SK-N-SH (cell line): ENCODE results near the gene KYNU. TPM values are rescaled to one million over a fixed set of nuclear protein-coding genes. Genes with fewer than 3 reads are reported as not detected.

ENCODE experiments used
- CTCF ChIA-PET: fragments of 300-600, 350-600 bp; formaldehyde crosslinking; extraction: SDS; loops from one replicate; lab custom pipeline; 2021; lab: Yijun Ruan, JAX
- POLR2A ChIA-PET: fragments of 350-600 bp; sonication (Branson Sonifier 250); formaldehyde crosslinking; extraction: SDS; loops from one replicate; lab custom pipeline; 2020; ENCODE audit warnings: antibody characterized with exemption, inconsistent platforms; lab: Yijun Ruan, JAX
- DNase-seq: peaks from one replicate; pipeline ENCODE4 v3.0.0; 2012
- H2AFZ ChIP-seq: fragments of 200-600 bp; sonication (generic); 2 replicates; pipeline ENCODE4 v1.8.1; 2016; ENCODE audit warnings: antibody characterized with exemption, mild to moderate bottlenecking, low read depth
- H3F3A ChIP-seq: fragments of 200-600 bp; sonication (generic); replicated peaks from 2 replicates; pipeline ENCODE3; 2016; ENCODE audit warnings: antibody characterized with exemption, mild to moderate bottlenecking; ENCODE audit not compliant: insufficient read depth
- H3K27ac ChIP-seq, 2 experiments: fragments of 200-500 bp in 1 of 2; fragments of 200-600 bp in 1 of 2; sonication (Bioruptor generic) in 1 of 2; sonication (generic), shearing (Covaris generic) in 1 of 2; 2 replicates each; pipeline versions ENCODE4 v1.5.1 to v1.6.1; 2014 to 2016; ENCODE audit warnings: low read depth in 2 of 2, inconsistent platforms in 1 of 2, low read length in 1 of 2, mild to moderate bottlenecking in 1 of 2, mixed read lengths in 1 of 2
- H3K27me3 ChIP-seq: fragments of 200-600 bp; sonication (generic), shearing (Covaris generic); 2 replicates; pipeline ENCODE4 v1.6.1; 2016; ENCODE audit warnings: mixed run types; ENCODE audit not compliant: insufficient read depth
- H3K36me3 ChIP-seq, 2 experiments: fragments of 200-500 bp in 1 of 2; fragments of 200-600 bp in 1 of 2; sonication (Bioruptor generic) in 1 of 2; sonication (generic) in 1 of 2; replicated peaks in 1 of 2; 2 replicates each; pipeline versions ENCODE3 to v1.5.1; 2014 to 2016; ENCODE audit warnings: low read length in 1 of 2, mild to moderate bottlenecking in 1 of 2; ENCODE audit not compliant: insufficient read depth in 2 of 2, control insufficient read depth in 1 of 2
- H3K4me1 ChIP-seq, 2 experiments: fragments of 200-500 bp in 1 of 2; fragments of 200-600 bp in 1 of 2; sonication (Bioruptor generic) in 1 of 2; sonication (generic), shearing (Covaris generic) in 1 of 2; 2 replicates each; pipeline versions ENCODE4 v1.5.1 to v1.6.1; 2014 to 2016; ENCODE audit warnings: low read depth in 1 of 2, low read length in 1 of 2, mixed run types in 1 of 2; ENCODE audit not compliant: insufficient read depth in 2 of 2, control insufficient read depth in 1 of 2
- H3K4me2 ChIP-seq: fragments of 200-600 bp; sonication (generic), shearing (Covaris generic); 2 replicates; pipeline ENCODE4 v1.6.1; 2017; ENCODE audit warnings: mixed run types
- H3K4me3 ChIP-seq, 2 experiments: fragments of 200-500 bp in 1 of 2; fragments of 200-600 bp in 1 of 2; sonication (Bioruptor generic) in 1 of 2; sonication (generic), shearing (Covaris generic) in 1 of 2; 2 replicates each; pipeline versions ENCODE4 v1.5.1 to v1.8.1; 2014 to 2016; ENCODE audit warnings: low read depth in 2 of 2, inconsistent platforms in 1 of 2, low read length in 1 of 2, mild to moderate bottlenecking in 1 of 2, mixed read lengths in 1 of 2, moderate library complexity in 1 of 2
- H3K79me2 ChIP-seq: fragments of 200-600 bp; sonication (generic); 2 replicates; pipeline ENCODE4 v1.8.1; 2017; ENCODE audit warnings: mild to moderate bottlenecking; ENCODE audit not compliant: insufficient read depth
- H3K9ac ChIP-seq: fragments of 200-600 bp; sonication (generic); 2 replicates; pipeline ENCODE4 v1.6.1; 2017; ENCODE audit warnings: mixed run types
- H3K9me2 ChIP-seq: fragments of 200-600 bp; sonication (generic); 2 replicates; pipeline ENCODE4 v1.6.1; 2017; ENCODE audit warnings: mixed run types
- H3K9me3 ChIP-seq: fragments of 200-600 bp; sonication (generic); 2 replicates; pipeline ENCODE4 v1.6.1; 2017; ENCODE audit warnings: mixed run types, mild to moderate bottlenecking, moderate library complexity
- H4K20me1 ChIP-seq: fragments of 200-600 bp; sonication (generic); 2 replicates; pipeline ENCODE4 v1.6.1; 2017; ENCODE audit warnings: mild to moderate bottlenecking, mixed run types; ENCODE audit not compliant: insufficient read depth
- CTCF ChIP-seq: fragments of 200-600 bp; sonication (generic); IDR thresholded peaks from 2 replicates; pipeline ENCODE4 v1.6.1; 2017; ENCODE audit warnings: antibody characterized with exemption, mild to moderate bottlenecking, moderate library complexity
- ELF1 ChIP-seq: IDR thresholded peaks from 2 replicates; pipeline ENCODE4 v1.4.0; 2012
- EZH2phosphoT487 ChIP-seq: fragments of 200-600 bp; sonication (generic); IDR thresholded peaks from 2 replicates; pipeline ENCODE4 v1.6.1; 2017; ENCODE audit warnings: low read depth, mixed run types, mild to moderate bottlenecking, antibody characterized with exemption, moderate library complexity, borderline replicate concordance
- FOXJ3 ChIP-seq: sonication (generic); formaldehyde crosslinking; IDR thresholded peaks from 2 replicates; pipeline ENCODE4 v1.5.1; 2020; ENCODE audit warnings: mild to moderate bottlenecking, missing genetic modification reagents
- IRF3 ChIP-seq: fragments of 150-350 bp; IDR thresholded peaks from 2 replicates; pipeline ENCODE4 v1.6.1; 2016; ENCODE audit warnings: mild to moderate bottlenecking, low read depth, low read length
- JUND ChIP-seq: IDR thresholded peaks from 2 replicates; pipeline ENCODE4 v1.4.0; 2012
- MXI1 ChIP-seq: IDR thresholded peaks from 2 replicates; pipeline ENCODE4 v1.6.1; 2012; ENCODE audit warnings: mild to moderate bottlenecking, low read depth, low read length, improper control_type of control experiment
- NFIC ChIP-seq: IDR thresholded peaks from 2 replicates; pipeline ENCODE4 v1.4.0; 2012; ENCODE audit warnings: borderline replicate concordance
- RAD21 ChIP-seq: IDR thresholded peaks from 2 replicates; pipeline ENCODE4 v1.6.1; 2012; ENCODE audit warnings: mild to moderate bottlenecking, low read length
- RCOR1 ChIP-seq: fragments of 150-350 bp; IDR thresholded peaks from 2 replicates; pipeline ENCODE4 v1.6.1; 2017; ENCODE audit warnings: antibody characterized with exemption, low read length
- RFX5 ChIP-seq: IDR thresholded peaks from 2 replicates; pipeline ENCODE4 v1.6.1; 2012; ENCODE audit warnings: mild to moderate bottlenecking, improper control_type of control experiment, low read length
- TAF1 ChIP-seq: IDR thresholded peaks from 2 replicates; pipeline ENCODE4 v1.6.1; 2012; ENCODE audit warnings: low read depth, mild to moderate bottlenecking, low read length, moderate library complexity, borderline replicate concordance
- TCF12 ChIP-seq: IDR thresholded peaks from 2 replicates; pipeline ENCODE4 v1.4.0; 2012
- TEAD4 ChIP-seq: IDR thresholded peaks from 2 replicates; pipeline ENCODE4 v1.4.0; 2012; ENCODE audit warnings: mild to moderate bottlenecking, borderline replicate concordance; ENCODE audit not compliant: insufficient read depth
- USF1 ChIP-seq: IDR thresholded peaks from 2 replicates; pipeline ENCODE4 v1.4.0; 2012; ENCODE audit warnings: low read depth, borderline replicate concordance
- USF2 ChIP-seq: fragments of 150-350 bp; IDR thresholded peaks from 2 replicates; pipeline ENCODE4 v1.6.1; 2017; ENCODE audit warnings: antibody characterized with exemption, low read length, low read depth, borderline replicate concordance
- YY1 ChIP-seq: IDR thresholded peaks from 2 replicates; pipeline ENCODE4 v1.4.0; 2012; ENCODE audit warnings: low read depth, mild to moderate bottlenecking
- WGBS: methylation state at CpG from one replicate; pipeline ENCODE4 v1.1.6; 2017; ENCODE audit warnings: low lambda C conversion rate; 5-methylcytosine and 5-hydroxymethylcytosine counted together
- polyA plus RNA-seq, 3 experiments: library from polyadenylated mRNA; depleted of rRNA; stranded (reverse); fragments of >200 nt; gene quantifications; 2 replicates each; pipeline ENCODE4 v1.2.3, GENCODE V29; 2012
- TF ChIP-seq, protein P1 (sequence below): IDR thresholded peaks from 2 replicates; pipeline ENCODE4 v1.6.1; 2012; ENCODE audit warnings: mild to moderate bottlenecking, low read depth, low read length, moderate library complexity

The KYNU gene
- polyA plus RNA-seq, 1 of the 3 experiments (the other 2 are of a cell fraction), result not detected

- TF ChIP-seq RAD21 (no peak), USF1 (no peak), RCOR1 (no peak)
- TF ChIP-seq, all 33 proteins: peak for 0
Observed at GRCh38 chr2:142981756-142982155, 104.3 kb downstream of the KYNU start (continued).

- no peak for DNase-seq
- H3K79me2 ChIP-seq, result no peaks in the 10 kb centered on the region
- H3K4me1 ChIP-seq, result no peaks in the 10 kb centered on the region
- H3K27ac ChIP-seq, result no peak overlapping the region
- no peaks in the 10 kb centered on the region for H4K20me1 ChIP-seq
- CTCF ChIA-PET, result interaction anchor here (0.8 to 2.7 kb wide), 2 partner anchors 11 to 300 kb away, joined by 3 to 9 read pairs; no protein-coding TSS in a partner anchor
- H3K4me2 ChIP-seq, result no peak overlapping the region
- H3F3A ChIP-seq, result no peaks in the 10 kb centered on the region
- POLR2A ChIA-PET, result no interaction called here
- 87% methylated on average over 1 of the region's 1 CpG for WGBS
- no peaks in the 10 kb centered on the region for H3K9me3 ChIP-seq
- H3K9me2 ChIP-seq, result no peaks in the 10 kb centered on the region
- H3K27me3 ChIP-seq, result no peaks in the 10 kb centered on the region
- no peaks in the 10 kb centered on the region for H3K36me3 ChIP-seq
- no peak overlapping the region for H3K9ac ChIP-seq
- H2AFZ ChIP-seq, result no peak overlapping the region
- no peak for TF ChIP-seq FOXJ3
- TF ChIP-seq USF2, result no peak
- TF ChIP-seq IRF3, result no peak
- no peak for TF ChIP-seq ELF1
- no peak for TF ChIP-seq RFX5
- no peak for TF ChIP-seq MXI1
- no peak for TF ChIP-seq NFIC
- TF ChIP-seq TEAD4, result no peak
- no peak for TF ChIP-seq RAD21
- no peak for TF ChIP-seq YY1
- no peak for TF ChIP-seq TCF12
- no peak for TF ChIP-seq CTCF
- TF ChIP-seq TAF1, result no peak
- no peak for TF ChIP-seq JUND
- no peak for TF ChIP-seq EZH2phosphoT487
- TF ChIP-seq, protein P1, sequence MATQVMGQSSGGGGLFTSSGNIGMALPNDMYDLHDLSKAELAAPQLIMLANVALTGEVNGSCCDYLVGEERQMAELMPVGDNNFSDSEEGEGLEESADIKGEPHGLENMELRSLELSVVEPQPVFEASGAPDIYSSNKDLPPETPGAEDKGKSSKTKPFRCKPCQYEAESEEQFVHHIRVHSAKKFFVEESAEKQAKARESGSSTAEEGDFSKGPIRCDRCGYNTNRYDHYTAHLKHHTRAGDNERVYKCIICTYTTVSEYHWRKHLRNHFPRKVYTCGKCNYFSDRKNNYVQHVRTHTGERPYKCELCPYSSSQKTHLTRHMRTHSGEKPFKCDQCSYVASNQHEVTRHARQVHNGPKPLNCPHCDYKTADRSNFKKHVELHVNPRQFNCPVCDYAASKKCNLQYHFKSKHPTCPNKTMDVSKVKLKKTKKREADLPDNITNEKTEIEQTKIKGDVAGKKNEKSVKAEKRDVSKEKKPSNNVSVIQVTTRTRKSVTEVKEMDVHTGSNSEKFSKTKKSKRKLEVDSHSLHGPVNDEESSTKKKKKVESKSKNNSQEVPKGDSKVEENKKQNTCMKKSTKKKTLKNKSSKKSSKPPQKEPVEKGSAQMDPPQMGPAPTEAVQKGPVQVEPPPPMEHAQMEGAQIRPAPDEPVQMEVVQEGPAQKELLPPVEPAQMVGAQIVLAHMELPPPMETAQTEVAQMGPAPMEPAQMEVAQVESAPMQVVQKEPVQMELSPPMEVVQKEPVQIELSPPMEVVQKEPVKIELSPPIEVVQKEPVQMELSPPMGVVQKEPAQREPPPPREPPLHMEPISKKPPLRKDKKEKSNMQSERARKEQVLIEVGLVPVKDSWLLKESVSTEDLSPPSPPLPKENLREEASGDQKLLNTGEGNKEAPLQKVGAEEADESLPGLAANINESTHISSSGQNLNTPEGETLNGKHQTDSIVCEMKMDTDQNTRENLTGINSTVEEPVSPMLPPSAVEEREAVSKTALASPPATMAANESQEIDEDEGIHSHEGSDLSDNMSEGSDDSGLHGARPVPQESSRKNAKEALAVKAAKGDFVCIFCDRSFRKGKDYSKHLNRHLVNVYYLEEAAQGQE, result no peak
- no peak overlapping the region for H3K4me3 ChIP-seq
Observed at GRCh38 chr2:142983174-142983573, 105.7 kb downstream of the KYNU start.
